Body of pancreas (tissue), 4 donors: ENCODE results near the gene GPATCH2.

Source experiments
- CTCF ChIP-seq, 7 experiments: fragments of 450-650 bp in 4 of 7; fragments of 200-600 bp in 3 of 7; sonication (generic) in 3 of 7; IDR thresholded peaks; one replicate each; pipeline ENCODE4 v1.5.1; 2016 to 2019; ENCODE audit warnings: antibody characterized with exemption in 7 of 7
- POLR2A ChIP-seq, 3 donors: fragments of 450-650 bp; IDR thresholded peaks; one replicate each; pipeline ENCODE4 v1.6.1; 2016; ENCODE audit warnings: antibody characterized with exemption in 3 of 3, mild to moderate bottlenecking in 2 of 3

DNA sequence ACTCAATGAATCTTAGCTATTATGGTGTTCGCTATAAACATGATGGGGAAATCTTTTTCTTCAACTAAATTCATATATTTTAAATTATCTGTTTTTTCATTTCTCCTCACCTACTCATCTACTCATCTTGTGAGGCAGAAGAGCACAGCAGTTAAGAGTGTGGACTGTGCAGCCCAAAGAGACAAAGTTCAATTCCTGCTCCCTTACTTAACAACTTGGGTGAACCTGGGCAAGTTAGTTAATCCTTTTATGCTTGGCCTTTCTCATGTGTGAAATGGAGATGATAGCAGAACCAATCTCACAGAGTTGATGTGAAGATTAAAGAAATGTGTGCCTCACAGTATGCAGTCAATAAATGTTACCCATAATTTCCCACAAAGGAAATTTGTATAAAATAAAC is 168.2 kb downstream of the GPATCH2 start:
- TF ChIP-seq CTCF (IDR thresholded peaks at IDR 0.05): no peak
- TF ChIP-seq POLR2A (IDR thresholded peaks at IDR 0.05): no peak
